ENCODE results near the gene KHDRBS2. TPM values are rescaled to one million over a fixed set of nuclear protein-coding genes. Genes with fewer than 3 reads are reported as not detected.

Gene KHDRBS2
- total RNA-seq, 1 donor: not detected

- Histone ChIP-seq H3K4me3 (ENCODE audit: insufficient read depth, low read length) (no peak overlapping the region), H3K4me1 (ENCODE audit: insufficient read depth, low read length) (no peaks in the 10 kb centered on the region), H3K27me3 (ENCODE audit: insufficient read depth, low read length) (no peaks in the 10 kb centered on the region), H3K36me3 (ENCODE audit: insufficient read depth, low read length) (no peaks in the 10 kb centered on the region), H3K27ac (ENCODE audit: low read depth, low read length) (no peak overlapping the region), H3K4me2 (ENCODE audit: insufficient read depth, low read length) (no peak overlapping the region), H3K9me3 (ENCODE audit: low read depth, low read length) (no peaks in the 10 kb centered on the region), H2AFZ (ENCODE audit: low read length) (no peak overlapping the region), H3K79me2 (ENCODE audit: insufficient read depth, low read length) (no peaks in the 10 kb centered on the region), H4K20me1 (ENCODE audit: insufficient read depth, low read length) (no peaks in the 10 kb centered on the region)
- no peak for TF ChIP-seq CTCF (IDR thresholded peaks at IDR 0.05; ENCODE audit: extremely low read depth, low read depth, low read length)
- DNase-seq (ENCODE audit: insufficient read length, low spot score, missing footprints): no peak
Observed at GRCh38 chr6:62043084-62043483, 242.9 kb downstream of the KHDRBS2 start.

GRCh38 chr6:62042429-62042828 lies 243.6 kb downstream of the KHDRBS2 start:
- Histone ChIP-seq H4K20me1 (ENCODE audit: insufficient read depth, low read length) (no peaks in the 10 kb centered on the region), H3K4me1 (ENCODE audit: insufficient read depth, low read length) (no peaks in the 10 kb centered on the region), H3K27me3 (ENCODE audit: insufficient read depth, low read length) (no peaks in the 10 kb centered on the region), H3K4me3 (ENCODE audit: insufficient read depth, low read length) (no peak overlapping the region), H3K9me3 (ENCODE audit: low read depth, low read length) (no peaks in the 10 kb centered on the region), H3K79me2 (ENCODE audit: insufficient read depth, low read length) (no peaks in the 10 kb centered on the region), H2AFZ (ENCODE audit: low read length) (no peak overlapping the region), H3K4me2 (ENCODE audit: insufficient read depth, low read length) (no peak overlapping the region), H3K36me3 (ENCODE audit: insufficient read depth, low read length) (no peaks in the 10 kb centered on the region), H3K27ac (ENCODE audit: low read depth, low read length) (no peak overlapping the region)
- no peak for TF ChIP-seq CTCF (IDR thresholded peaks at IDR 0.05; ENCODE audit: extremely low read depth, low read depth, low read length)
- DNase-seq (ENCODE audit: insufficient read length, low spot score, missing footprints): no peak

GRCh38 chr6:62039605-62040004 lies 246.4 kb downstream of the KHDRBS2 start:
- no peaks in the 10 kb centered on the region for H3K27me3 ChIP-seq (ENCODE audit: insufficient read depth, low read length)
- no peak for DNase-seq (ENCODE audit: insufficient read length, low spot score, missing footprints)
- TF ChIP-seq CTCF (IDR thresholded peaks at IDR 0.05; ENCODE audit: extremely low read depth, low read depth, low read length): no peak
- H3K9me3 ChIP-seq (ENCODE audit: low read depth, low read length): no peaks in the 10 kb centered on the region
- no peak overlapping the region for H3K4me3 ChIP-seq (ENCODE audit: insufficient read depth, low read length)
- no peak overlapping the region for H3K4me2 ChIP-seq (ENCODE audit: insufficient read depth, low read length)
- H2AFZ ChIP-seq (ENCODE audit: low read length): no peak overlapping the region
- H3K4me1 ChIP-seq (ENCODE audit: insufficient read depth, low read length): no peaks in the 10 kb centered on the region
- no peaks in the 10 kb centered on the region for H4K20me1 ChIP-seq (ENCODE audit: insufficient read depth, low read length)
- H3K27ac ChIP-seq (ENCODE audit: low read depth, low read length): no peak overlapping the region
- no peaks in the 10 kb centered on the region for H3K36me3 ChIP-seq (ENCODE audit: insufficient read depth, low read length)
- H3K79me2 ChIP-seq (ENCODE audit: insufficient read depth, low read length): no peaks in the 10 kb centered on the region

GRCh38 chr6:62037445-62037844 lies 248.6 kb downstream of the KHDRBS2 start:
- Histone ChIP-seq H3K36me3 (ENCODE audit: insufficient read depth, low read length) (no peaks in the 10 kb centered on the region), H3K9me3 (ENCODE audit: low read depth, low read length) (no peaks in the 10 kb centered on the region), H3K4me1 (ENCODE audit: insufficient read depth, low read length) (no peaks in the 10 kb centered on the region), H2AFZ (ENCODE audit: low read length) (no peak overlapping the region), H3K4me3 (ENCODE audit: insufficient read depth, low read length) (no peak overlapping the region), H3K27ac (ENCODE audit: low read depth, low read length) (no peak overlapping the region), H3K4me2 (ENCODE audit: insufficient read depth, low read length) (no peak overlapping the region), H3K27me3 (ENCODE audit: insufficient read depth, low read length) (no peaks in the 10 kb centered on the region), H4K20me1 (ENCODE audit: insufficient read depth, low read length) (no peaks in the 10 kb centered on the region), H3K79me2 (ENCODE audit: insufficient read depth, low read length) (no peaks in the 10 kb centered on the region)
- no peak for DNase-seq (ENCODE audit: insufficient read length, low spot score, missing footprints)
- TF ChIP-seq CTCF (IDR thresholded peaks at IDR 0.05; ENCODE audit: extremely low read depth, low read depth, low read length): no peak
